ENCODE measurements around the gene SETD4. TPM values are rescaled to one million over a fixed set of nuclear protein-coding genes. Genes with fewer than 3 reads are reported as not detected.

Gene SETD4
- total and polyA plus RNA-seq, 2 of the 4 experiments (the other 2 are of a cell fraction) = 9.5 to 11.4 TPM

DNA sequence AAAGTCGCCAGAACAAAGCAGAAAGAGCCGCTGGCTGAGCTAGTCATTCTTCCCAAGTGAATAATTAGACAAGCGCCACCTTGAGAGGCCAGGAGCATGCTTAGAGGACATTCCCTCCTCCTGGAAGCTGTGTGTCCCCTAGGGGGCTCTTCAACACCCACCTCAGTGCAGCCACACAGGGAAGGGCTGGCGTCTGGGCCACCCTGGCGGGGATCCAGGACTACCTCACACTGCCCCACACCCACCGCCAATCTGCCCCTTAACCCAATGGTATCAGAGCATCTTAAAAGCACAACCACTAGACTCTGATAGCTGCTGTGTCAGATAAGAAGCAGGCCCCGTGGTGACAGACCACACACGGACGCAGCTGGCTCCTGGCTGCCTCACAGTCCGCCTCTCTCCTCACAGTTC lies 24.9 kb downstream of the SETD4 start:
- Histone ChIP-seq H4K91ac (ENCODE audit: insufficient read depth, low read depth, low read length) (no peak overlapping the region), H2BK5ac (ENCODE audit: low read depth, low read length, poor library complexity, severe bottlenecking) (no peak overlapping the region), H4K5ac (ENCODE audit: low read depth, low read length) (no peak overlapping the region), H2BK120ac (ENCODE audit: low read depth, low read length) (no peak overlapping the region), H3K4me2 (ENCODE audit: low read depth, low read length) (no peak overlapping the region), H2AFZ (replicated peaks; ENCODE audit: low read length, poor library complexity) (no peak overlapping the region), H3K36me3 (ENCODE audit: control insufficient read depth, insufficient read depth, low read length) (peaks cover 21% of the 10 kb centered on the region), H3K9me3 (ENCODE audit: control insufficient read depth, insufficient read depth, low read length) (no peaks in the 10 kb centered on the region), H4K8ac (ENCODE audit: low read depth in 2 of 2, low read length in 2 of 2) (no peak overlapping the region), H3K14ac (replicated peaks; ENCODE audit: low read depth, low read length) (no peak overlapping the region), H2BK15ac (ENCODE audit: low read depth, low read length) (no peak overlapping the region), H2AK5ac (ENCODE audit: low read depth, low read length) (no peak overlapping the region), H3K18ac (ENCODE audit: low read depth, low read length) (no peak overlapping the region), H3K56ac (ENCODE audit: extremely low read depth, insufficient read depth, low read length) (no peak overlapping the region), H3K4me3 (ENCODE audit: insufficient read depth, low read depth, low read length) (no peak overlapping the region), H2BK20ac (ENCODE audit: low read depth, low read length) (no peak overlapping the region), H3K4ac (ENCODE audit: low read depth, low read length) (no peak overlapping the region), H3K27ac (ENCODE audit: insufficient read depth, low read length) (no peak overlapping the region), H2AK9ac (replicated peaks; ENCODE audit: low read depth, low read length, poor library complexity) (no peak overlapping the region), H3K4me1 (ENCODE audit: control insufficient read depth, insufficient read depth, low read length) (no peaks in the 10 kb centered on the region), H3K23ac (ENCODE audit: low read depth, low read length) (no peak overlapping the region), H3K27me3 (ENCODE audit: control insufficient read depth, insufficient read depth, low read length) (no peaks in the 10 kb centered on the region), H3K9ac (ENCODE audit: low read depth, low read length) (no peak overlapping the region), H3K9me1 (ENCODE audit: insufficient read depth, low read length) (no peaks in the 10 kb centered on the region), H3K79me1 (ENCODE audit: low read depth in 1 of 2, low read length in 2 of 2) (0 out of 4 replicates have a peak, but pooled peaks cover 0 to 3% of the 10 kb centered on the region in 2 experiments), H4K20me1 (ENCODE audit: insufficient read depth, low read length) (no peaks in the 10 kb centered on the region)
- ChIA-PET CTCF (no interaction called here), POLR2A (ENCODE audit: unreplicated experiment) (no interaction called here)
- dilution Hi-C loops (cut with HindIII; ENCODE audit: low sequenced_read_pairs, unreplicated experiment) (no loop called here), in situ Hi-C loops (cut with MboI; ENCODE audit: low sequenced_read_pairs) (no loop called here), intact Hi-C loops (cut with micrococcal nuclease) (no loop called here)
- no TSS peak for BruUV-seq (replicated peaks)
- DNase-seq = no peak
- WGBS, 2 experiments (ENCODE audit: extremely low coverage in 2 of 2, insufficient read length in 1 of 2) = 47% methylated on average over 3 of the region's 10 CpGs; no CpG with 5 or more reads in 1 of the 2 experiments
- no peak for ATAC-seq (ENCODE audit: low read depth)
- TF ChIP-seq MAZ (IDR thresholded peaks at IDR 0.05; ENCODE audit: borderline replicate concordance, low read depth, low read length) (no peak), CHD1 (IDR thresholded peaks at IDR 0.05; ENCODE audit: low read depth, low read length) (no peak), RCOR1 (IDR thresholded peaks at IDR 0.05; ENCODE audit: insufficient replicate concordance, low read length) (no peak), RFX5 (IDR thresholded peaks at IDR 0.05; ENCODE audit: low read depth, low read length) (no peak), NFE2L2 (IDR thresholded peaks at IDR 0.05; ENCODE audit: low read depth, low read length) (no peak), USF2 (IDR thresholded peaks at IDR 0.05; ENCODE audit: low read depth, low read length) (no peak)

Data from IMR-90 (cell line).